ENCODE data around the gene EEF1G.

DNA sequence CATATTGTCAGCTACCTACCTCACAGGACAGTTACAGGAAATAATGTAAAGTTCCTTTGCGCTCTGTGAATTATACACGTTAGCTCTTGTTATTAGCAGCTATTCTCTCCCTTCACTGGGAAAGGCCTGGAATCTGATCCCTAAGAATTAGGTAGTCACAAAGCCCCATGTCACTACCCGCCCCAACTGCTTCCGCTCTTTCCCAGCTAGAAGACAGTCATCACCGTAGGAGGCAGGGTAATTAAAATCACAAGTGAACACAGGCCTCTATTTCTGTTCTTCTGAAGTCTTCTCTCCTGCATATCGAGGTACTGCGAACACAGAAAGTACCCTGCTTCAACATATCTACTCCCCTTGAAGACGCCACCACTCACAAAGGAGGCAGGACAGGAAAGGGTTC, 14.5 kb downstream of the EEF1G start:
- TF ChIP-seq, protein P1, sequence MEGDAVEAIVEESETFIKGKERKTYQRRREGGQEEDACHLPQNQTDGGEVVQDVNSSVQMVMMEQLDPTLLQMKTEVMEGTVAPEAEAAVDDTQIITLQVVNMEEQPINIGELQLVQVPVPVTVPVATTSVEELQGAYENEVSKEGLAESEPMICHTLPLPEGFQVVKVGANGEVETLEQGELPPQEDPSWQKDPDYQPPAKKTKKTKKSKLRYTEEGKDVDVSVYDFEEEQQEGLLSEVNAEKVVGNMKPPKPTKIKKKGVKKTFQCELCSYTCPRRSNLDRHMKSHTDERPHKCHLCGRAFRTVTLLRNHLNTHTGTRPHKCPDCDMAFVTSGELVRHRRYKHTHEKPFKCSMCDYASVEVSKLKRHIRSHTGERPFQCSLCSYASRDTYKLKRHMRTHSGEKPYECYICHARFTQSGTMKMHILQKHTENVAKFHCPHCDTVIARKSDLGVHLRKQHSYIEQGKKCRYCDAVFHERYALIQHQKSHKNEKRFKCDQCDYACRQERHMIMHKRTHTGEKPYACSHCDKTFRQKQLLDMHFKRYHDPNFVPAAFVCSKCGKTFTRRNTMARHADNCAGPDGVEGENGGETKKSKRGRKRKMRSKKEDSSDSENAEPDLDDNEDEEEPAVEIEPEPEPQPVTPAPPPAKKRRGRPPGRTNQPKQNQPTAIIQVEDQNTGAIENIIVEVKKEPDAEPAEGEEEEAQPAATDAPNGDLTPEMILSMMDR (conservative IDR thresholded peaks at IDR 0.05; ENCODE audit: low read depth, low read length): no peak
- no peak for TF ChIP-seq EZH2 (IDR thresholded peaks at IDR 0.05; ENCODE audit: low read length, unreplicated experiment)
- no peak for TF ChIP-seq EZH2phosphoT487 (IDR thresholded peaks at IDR 0.05; ENCODE audit: borderline replicate concordance, low read length)
